Stimulated activated naive B cell treated with anti-CD40 and anti-IgM and Interleukin-4, amounts not matched to agents 10 μg/mL and 1 μg/mL and 100 μg/mL, for 72 hours (primary cell): Measurements from ENCODE around the gene KCNK1.
"Not testable (repeated sequence)": the region's sequence is repeated elsewhere in the genome, so short reads cannot be mapped to it uniquely, and the experiment has no call there.

Experiments
- ATAC-seq, 2 donors: fragments of 150-1000 bp; cut with Tn5 transposase; replicated peaks; 2 replicates each; pipeline ENCODE4 v1.10.0; 2021; ENCODE audit warnings: moderate library complexity in 1 of 2
- DNase-seq: peaks from one replicate; pipeline ENCODE4 v3.0.0; 2021
- H3K27ac Mint-ChIP-seq: one replicate; pipeline ENCODE4 v1.8.0; 2022; ENCODE audit warnings: mild to moderate bottlenecking, mixed read lengths
- H3K27me3 Mint-ChIP-seq, 2 donors: one replicate each; pipeline ENCODE4 v1.8.0; 2022; ENCODE audit warnings: mixed read lengths in 2 of 2
- H3K36me3 Mint-ChIP-seq, 2 donors: one replicate each; pipeline ENCODE4 v1.8.0; 2022; ENCODE audit warnings: mixed read lengths in 2 of 2, mild to moderate bottlenecking in 1 of 2
- H3K4me1 Mint-ChIP-seq, 2 donors: one replicate each; pipeline ENCODE4 v1.8.0; 2022; ENCODE audit warnings: mixed read lengths in 2 of 2, mild to moderate bottlenecking in 1 of 2
- H3K4me3 Mint-ChIP-seq, 2 donors: one replicate each; pipeline ENCODE4 v1.8.0; 2022; ENCODE audit warnings: mild to moderate bottlenecking in 2 of 2, mixed read lengths in 2 of 2, moderate library complexity in 1 of 2
- H3K9me3 Mint-ChIP-seq, 2 donors: one replicate each; pipeline ENCODE4 v1.8.0; 2022; ENCODE audit warnings: mixed read lengths in 2 of 2, mild to moderate bottlenecking in 1 of 2

KCNK1 gene

GRCh38 chr1:233656687-233657086 is 42.8 kb downstream of the KCNK1 start:
- no peak for ATAC-seq

GRCh38 chr1:233657466-233657865 is 43.6 kb downstream of the KCNK1 start:
- Mint-ChIP-seq H3K9me3 (no peaks in the 10 kb centered on the region), H3K4me3 (no peak overlapping the region), H3K4me1 (no peaks in the 10 kb centered on the region), H3K27ac (no peak overlapping the region), H3K36me3 (no peaks in the 10 kb centered on the region), H3K27me3 (peaks cover 0 to 9% of the 10 kb centered on the region in 2 donors)
- DNase-seq (no peak), ATAC-seq (no peak)

More at GRCh38 chr1:233656687-233657086, 42.8 kb downstream of the KCNK1 start:
- no peak overlapping the region for H3K4me3 Mint-ChIP-seq
- H3K4me1 Mint-ChIP-seq = no peaks in the 10 kb centered on the region
- no peak overlapping the region for H3K27ac Mint-ChIP-seq
- H3K9me3 Mint-ChIP-seq = no peaks in the 10 kb centered on the region
- no peaks in the 10 kb centered on the region for H3K36me3 Mint-ChIP-seq
- no peak for DNase-seq
- peaks cover 0 to 9% of the 10 kb centered on the region in 2 donors for H3K27me3 Mint-ChIP-seq

- Mint-ChIP-seq H3K27ac (no peak overlapping the region), H3K4me1 (no peaks in the 10 kb centered on the region), H3K4me3 (no peak overlapping the region), H3K36me3 (no peaks in the 10 kb centered on the region), H3K27me3 (peaks cover 0 to 9% of the 10 kb centered on the region in 2 donors), H3K9me3 (peaks cover 0 to 2% of the 10 kb centered on the region in 2 donors)
- ATAC-seq = no peak
- no peak for DNase-seq
Measured at GRCh38 chr1:233659495-233659894, 45.6 kb downstream of the KCNK1 start.

- Mint-ChIP-seq H3K27me3 (peaks cover 0 to 9% of the 10 kb centered on the region in 2 donors), H3K36me3 (no peaks in the 10 kb centered on the region), H3K4me1 (no peaks in the 10 kb centered on the region)
Measured at GRCh38 chr1:233661376-233662159, 47.7 kb downstream of the KCNK1 start.

GRCh38 chr1:233662575-233663304 is 48.8 kb downstream of the KCNK1 start:
- Mint-ChIP-seq H3K36me3 (no peaks in the 10 kb centered on the region), H3K27me3 (peaks cover 0 to 2% of the 10 kb centered on the region in 2 donors), H3K4me1 (no peaks in the 10 kb centered on the region), H3K9me3 (peaks cover 0 to 2% of the 10 kb centered on the region in 2 donors), H3K4me3 (no peak overlapping the region), H3K27ac (no peak overlapping the region)
- ATAC-seq (no peak), DNase-seq (no peak)

More at GRCh38 chr1:233661376-233662159, 47.7 kb downstream of the KCNK1 start:
- ATAC-seq (no peak), DNase-seq (no peak)
- Mint-ChIP-seq H3K4me3 (no peak overlapping the region), H3K27ac (no peak overlapping the region), H3K9me3 (peaks cover 0 to 2% of the 10 kb centered on the region in 2 donors)

- no peaks in the 10 kb centered on the region for H3K4me1 Mint-ChIP-seq
- no peaks in the 10 kb centered on the region for H3K36me3 Mint-ChIP-seq
- no peak for DNase-seq
- no peak for ATAC-seq
- no peaks in the 10 kb centered on the region for H3K27me3 Mint-ChIP-seq
- H3K9me3 Mint-ChIP-seq = peaks cover 0 to 4% of the 10 kb centered on the region in 2 donors
- no peak overlapping the region for H3K4me3 Mint-ChIP-seq
- H3K27ac Mint-ChIP-seq = no peak overlapping the region
Measured at GRCh38 chr1:233664253-233664652, 50.3 kb downstream of the KCNK1 start.

GRCh38 chr1:233664804-233665574 is 51.1 kb downstream of the KCNK1 start:
- H3K27ac Mint-ChIP-seq = no peak overlapping the region
- DNase-seq (no peak), ATAC-seq (no peak)
- no peaks in the 10 kb centered on the region for H3K36me3 Mint-ChIP-seq
- H3K4me1 Mint-ChIP-seq = no peaks in the 10 kb centered on the region
- H3K9me3 Mint-ChIP-seq = peaks cover 0 to 4% of the 10 kb centered on the region in 2 donors
- H3K4me3 Mint-ChIP-seq = no peak overlapping the region
- H3K27me3 Mint-ChIP-seq = no peaks in the 10 kb centered on the region

- Mint-ChIP-seq H3K4me1 (no peaks in the 10 kb centered on the region), H3K4me3 (no peak overlapping the region), H3K36me3 (no peaks in the 10 kb centered on the region), H3K27ac (no peak overlapping the region), H3K27me3 (no peaks in the 10 kb centered on the region), H3K9me3 (peaks cover 3 to 4% of the 10 kb centered on the region in 2 donors)
- ATAC-seq (no peak), DNase-seq (no peak)
Measured at GRCh38 chr1:233665575-233666270, 51.8 kb downstream of the KCNK1 start.

- no peak for ATAC-seq
Measured at GRCh38 chr1:233667741-233668140, 53.8 kb downstream of the KCNK1 start.

GRCh38 chr1:233668146-233668724 is 54.3 kb downstream of the KCNK1 start:
- Mint-ChIP-seq H3K36me3 (no peaks in the 10 kb centered on the region), H3K4me1 (peaks cover 0 to under 1% of the 10 kb centered on the region in 2 donors), H3K4me3 (no peak overlapping the region), H3K27ac (no peak overlapping the region), H3K27me3 (no peaks in the 10 kb centered on the region), H3K9me3 (peaks cover 3 to 4% of the 10 kb centered on the region in 2 donors)
- ATAC-seq (no peak), DNase-seq (no peak)

More at GRCh38 chr1:233667741-233668140, 53.8 kb downstream of the KCNK1 start:
- no peaks in the 10 kb centered on the region for H3K4me1 Mint-ChIP-seq
- no peak for DNase-seq
- peaks cover 3 to 4% of the 10 kb centered on the region in 2 donors for H3K9me3 Mint-ChIP-seq
- no peak overlapping the region for H3K4me3 Mint-ChIP-seq
- H3K36me3 Mint-ChIP-seq = no peaks in the 10 kb centered on the region
- no peak overlapping the region for H3K27ac Mint-ChIP-seq
- H3K27me3 Mint-ChIP-seq = no peaks in the 10 kb centered on the region

GRCh38 chr1:233668725-233669294 is 54.9 kb downstream of the KCNK1 start:
- Mint-ChIP-seq H3K4me3 (no peak overlapping the region), H3K9me3 (peaks cover 3 to 4% of the 10 kb centered on the region in 2 donors), H3K27me3 (peaks cover 0 to 4% of the 10 kb centered on the region in 2 donors), H3K27ac (no peak overlapping the region), H3K36me3 (no peaks in the 10 kb centered on the region), H3K4me1 (peaks cover 0 to 5% of the 10 kb centered on the region in 2 donors)
- ATAC-seq = no peak
- DNase-seq = no peak

GRCh38 chr1:233670363-233670762 is 56.5 kb downstream of the KCNK1 start:
- not testable (repeated sequence) for H3K4me3 Mint-ChIP-seq, H3K4me1 Mint-ChIP-seq, H3K9me3 Mint-ChIP-seq, H3K36me3 Mint-ChIP-seq, H3K27me3 Mint-ChIP-seq, DNase-seq, ATAC-seq, H3K27ac Mint-ChIP-seq

GRCh38 chr1:233671286-233671685 is 57.4 kb downstream of the KCNK1 start:
- no peak for ATAC-seq
- Mint-ChIP-seq H3K27ac (no peak overlapping the region), H3K27me3 (peaks cover 4 to 6% of the 10 kb centered on the region in 2 donors), H3K4me1 (peaks cover 0 to 5% of the 10 kb centered on the region in 2 donors), H3K9me3 (peaks cover 3 to 4% of the 10 kb centered on the region in 2 donors), H3K36me3 (no peaks in the 10 kb centered on the region), H3K4me3 (no peak overlapping the region)
- DNase-seq = no peak
